Embryonic facial prominence (tissue), 1 donor: Measurements from ENCODE around the gene RBM39.
"Not testable (repeated sequence)": the region's sequence is repeated elsewhere in the genome, so short reads cannot be mapped to it uniquely, and the experiment has no call there.

Experiments used
- DNase-seq: peaks from one replicate; pipeline ENCODE4 v3.0.0-alpha.2; 2016; ENCODE audit errors: extremely low spot score

The RBM39 gene

GRCh38 chr20:35756404-35756803 lies 14.3 kb upstream of the RBM39 start:
- no peak for DNase-seq

DNA sequence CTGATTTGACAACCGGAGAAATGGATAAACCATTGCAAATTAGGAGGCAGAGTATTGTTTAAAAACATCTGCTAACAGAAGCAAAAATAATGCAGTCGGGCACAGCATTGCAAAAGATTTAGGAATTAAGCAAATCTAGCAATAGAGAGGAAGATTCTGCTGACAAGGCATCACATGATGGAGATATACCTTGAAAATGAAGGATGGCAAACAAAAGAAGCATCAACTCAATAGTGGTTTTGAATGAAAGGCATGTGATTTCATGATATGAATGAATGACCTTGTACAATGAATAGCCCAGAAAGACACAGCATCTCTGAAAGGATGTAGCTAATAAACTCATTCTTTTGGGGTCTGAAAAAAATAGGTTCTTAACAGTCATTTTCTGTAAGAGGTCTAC lies 8.6 kb upstream of the RBM39 start:
- no peak for DNase-seq

DNA sequence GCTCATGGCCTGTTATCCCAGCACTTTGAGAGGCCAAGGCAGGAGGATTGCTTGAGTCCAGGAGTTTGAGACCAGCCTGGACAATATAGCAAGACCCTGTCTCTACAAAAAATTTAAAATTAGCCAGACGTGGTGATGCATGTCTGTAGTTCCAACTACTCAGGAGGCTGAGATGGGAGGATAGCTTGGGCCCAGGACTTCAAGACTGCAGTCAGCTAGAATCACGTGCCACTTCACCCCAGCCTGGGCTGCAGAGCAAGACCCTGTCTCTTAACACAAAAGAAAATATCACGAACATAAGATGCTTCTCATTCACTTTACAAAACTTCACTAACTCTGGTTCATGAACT lies 2.4 kb upstream of the RBM39 start:
- DNase-seq: not testable (repeated sequence)

GRCh38 chr20:35743693-35744491 lies 1.8 kb upstream of the RBM39 start:
- no peak for DNase-seq

DNA sequence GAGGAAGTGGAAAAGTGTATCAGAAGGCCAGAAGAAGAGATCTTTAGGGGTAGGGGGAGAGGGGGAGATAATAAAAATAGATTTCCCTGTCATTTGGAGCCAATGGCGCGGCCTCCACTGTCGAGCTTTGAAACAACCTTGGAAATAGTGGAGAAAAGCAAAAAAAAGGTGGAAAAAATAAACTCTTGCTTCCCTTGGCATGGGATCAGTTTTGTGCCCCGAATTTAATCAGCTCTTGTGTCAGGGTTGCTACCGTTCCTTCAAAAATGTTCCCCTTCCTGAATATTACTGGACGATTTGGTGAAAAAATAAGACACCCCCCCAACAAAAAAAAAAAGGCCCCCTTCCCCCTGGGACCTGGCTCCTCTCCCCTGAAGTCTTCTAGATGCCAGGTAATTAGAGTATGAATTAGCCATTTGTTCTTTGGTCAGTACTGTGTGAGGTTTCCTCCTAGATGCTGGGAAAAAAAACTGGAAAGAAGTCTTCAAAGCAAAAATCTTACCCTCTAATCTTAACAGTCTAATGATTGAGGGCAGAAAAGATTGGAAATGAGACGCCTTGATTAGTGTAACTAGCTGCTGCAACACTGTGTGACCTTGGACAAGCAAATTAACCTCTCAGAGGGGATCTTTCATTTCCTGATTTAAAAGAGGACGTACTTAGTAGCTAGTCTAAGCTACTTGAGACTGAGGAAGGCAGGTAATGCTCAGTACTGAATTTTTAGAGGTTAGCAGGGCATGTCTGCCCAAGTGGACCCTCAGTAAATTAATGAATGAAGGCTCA lies 872 bp upstream of the RBM39 start:
- DNase-seq: no peak

- DNase-seq: no peak
Measured at GRCh38 chr20:35739294-35740163, 2.5 kb downstream of the RBM39 start.

DNA sequence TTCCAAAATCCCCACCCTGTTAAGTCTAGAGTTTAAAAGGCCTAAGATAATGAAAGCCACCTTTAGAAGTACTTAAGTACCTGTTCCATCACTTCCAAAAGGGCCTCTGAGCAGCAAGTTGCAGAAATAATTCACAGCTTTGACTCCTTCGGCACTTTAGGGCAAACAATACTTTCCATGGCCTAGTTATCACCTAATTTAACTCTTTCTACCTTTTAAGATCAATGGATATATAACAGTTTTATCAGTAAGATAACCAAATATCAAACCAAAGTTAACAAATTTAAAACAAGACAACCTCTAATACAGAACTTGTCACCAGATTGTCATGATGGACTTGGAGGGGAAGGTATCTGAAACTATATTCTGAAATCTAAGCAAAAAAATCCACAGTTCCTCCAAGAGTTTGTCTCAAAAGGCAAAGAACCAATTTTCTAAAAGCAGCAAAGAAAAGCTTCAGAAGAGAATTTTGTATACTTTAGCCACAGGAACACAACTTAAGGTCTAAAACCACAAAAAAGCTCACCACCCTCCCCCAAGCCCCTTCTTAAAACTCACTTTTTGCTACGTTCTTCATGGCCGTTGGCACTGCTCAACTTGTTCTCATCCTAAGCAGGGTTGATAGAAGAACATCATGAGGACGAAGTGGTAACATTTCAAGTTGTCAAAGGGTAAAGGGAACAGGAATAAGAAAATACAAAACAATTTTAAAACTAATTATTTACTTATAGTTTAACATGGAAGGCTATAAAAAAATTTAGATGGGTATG lies 3.5 kb downstream of the RBM39 start:
- no peak for DNase-seq

- no peak for DNase-seq
Measured at GRCh38 chr20:35737865-35738333, 4.2 kb downstream of the RBM39 start.

DNA sequence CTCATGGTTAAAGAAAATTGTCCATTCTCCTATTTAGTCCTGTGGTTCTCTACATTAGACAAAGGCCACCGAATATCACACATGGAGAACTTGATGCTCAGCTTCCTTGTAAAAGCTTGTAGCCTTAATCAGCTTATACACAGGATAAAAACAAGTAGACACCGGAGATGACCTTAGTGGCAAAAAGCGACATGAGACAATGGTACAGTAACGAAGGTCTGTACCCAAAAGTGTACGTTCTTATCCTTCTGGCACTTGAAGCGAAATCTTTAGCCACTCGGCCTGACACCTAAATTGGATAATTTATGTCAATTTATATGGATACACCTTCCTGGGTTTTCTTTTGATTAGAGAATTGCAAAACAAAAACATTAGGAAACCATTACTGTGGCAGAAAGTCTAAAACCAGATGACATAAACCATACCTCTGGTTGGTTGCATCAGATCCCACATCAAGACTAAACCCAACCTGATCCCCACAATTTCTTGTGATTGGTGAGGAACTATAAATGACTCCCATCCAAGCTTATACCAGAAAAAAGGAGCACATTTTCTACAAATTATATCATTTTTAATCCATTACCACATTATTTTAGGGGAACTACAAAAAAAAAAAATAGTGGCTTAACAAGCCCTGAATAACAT lies 6.1 kb downstream of the RBM39 start:
- DNase-seq: no peak

DNA sequence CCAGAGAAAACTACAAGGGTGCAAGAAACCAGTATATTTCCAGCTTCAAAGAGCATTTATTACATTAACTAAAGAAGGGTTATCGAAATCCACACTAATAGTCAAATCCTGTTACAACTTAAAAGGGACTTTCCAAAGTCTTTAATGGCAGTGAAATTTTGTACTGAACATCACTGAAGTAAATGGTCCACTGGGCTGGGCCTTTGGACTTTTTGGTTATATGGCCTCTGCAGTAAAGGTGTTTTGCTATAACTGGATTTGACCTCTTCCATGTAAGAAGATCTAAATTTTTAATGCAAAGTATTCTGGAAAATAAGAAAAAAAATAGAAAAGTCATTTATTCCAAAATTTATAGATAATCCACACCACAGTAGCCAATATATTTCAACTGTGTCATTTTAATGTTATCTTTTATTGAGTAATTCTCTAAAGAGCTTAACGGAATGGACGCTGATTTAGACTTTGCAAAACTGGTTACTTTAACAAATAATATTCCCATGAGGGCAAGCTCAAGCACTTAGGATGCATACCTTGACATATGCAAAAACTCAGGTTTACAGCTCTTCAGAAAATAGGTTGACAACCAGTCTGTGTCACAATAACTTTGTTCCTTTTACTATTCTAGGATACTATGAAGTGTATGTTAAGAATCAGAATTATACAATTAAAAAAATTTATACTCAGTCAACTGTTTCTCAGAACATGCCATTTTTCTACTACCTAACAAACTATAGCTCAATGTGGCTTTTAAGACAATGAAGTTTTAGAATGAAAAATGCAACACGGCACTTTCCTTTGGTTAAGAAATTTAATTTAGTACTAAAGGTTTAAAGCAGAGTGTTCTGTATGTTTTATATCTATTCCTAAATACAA lies 7.0 kb downstream of the RBM39 start:
- no peak for DNase-seq

DNA sequence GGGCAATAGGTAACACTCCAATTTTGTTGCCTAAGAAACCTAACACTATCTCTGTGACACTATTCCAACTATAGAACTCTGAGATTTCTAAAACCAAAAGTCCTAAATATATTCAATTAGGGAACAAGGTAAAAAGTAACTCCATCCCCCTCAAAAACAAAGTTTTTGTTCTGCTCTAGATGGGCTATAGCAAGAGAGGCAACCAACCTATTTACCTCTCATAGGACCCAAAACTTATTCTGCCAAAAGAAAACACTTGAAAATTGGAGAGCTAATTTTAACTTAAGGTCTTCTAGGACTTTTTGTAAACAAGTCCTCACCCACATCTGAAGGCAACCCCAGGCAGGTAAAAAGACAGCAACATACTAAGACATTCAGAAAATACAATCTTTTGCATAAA lies 7.7 kb downstream of the RBM39 start:
- DNase-seq: no peak

DNA sequence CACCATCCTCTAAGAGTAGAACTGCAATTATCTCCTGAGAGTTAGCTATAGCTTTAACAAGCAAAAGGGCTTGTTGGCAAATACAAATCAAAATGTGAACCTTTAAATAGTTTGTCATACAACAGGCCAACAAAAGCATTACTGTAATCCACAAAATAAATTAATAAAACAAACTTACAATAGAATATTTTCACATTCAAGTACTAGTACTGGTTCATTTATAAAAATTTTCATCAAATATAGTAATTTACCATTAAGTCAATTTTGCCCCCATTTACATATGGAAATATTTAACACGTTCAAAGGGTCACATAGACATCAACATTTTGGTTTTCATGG lies 9.4 kb downstream of the RBM39 start:
- DNase-seq: no peak

DNA sequence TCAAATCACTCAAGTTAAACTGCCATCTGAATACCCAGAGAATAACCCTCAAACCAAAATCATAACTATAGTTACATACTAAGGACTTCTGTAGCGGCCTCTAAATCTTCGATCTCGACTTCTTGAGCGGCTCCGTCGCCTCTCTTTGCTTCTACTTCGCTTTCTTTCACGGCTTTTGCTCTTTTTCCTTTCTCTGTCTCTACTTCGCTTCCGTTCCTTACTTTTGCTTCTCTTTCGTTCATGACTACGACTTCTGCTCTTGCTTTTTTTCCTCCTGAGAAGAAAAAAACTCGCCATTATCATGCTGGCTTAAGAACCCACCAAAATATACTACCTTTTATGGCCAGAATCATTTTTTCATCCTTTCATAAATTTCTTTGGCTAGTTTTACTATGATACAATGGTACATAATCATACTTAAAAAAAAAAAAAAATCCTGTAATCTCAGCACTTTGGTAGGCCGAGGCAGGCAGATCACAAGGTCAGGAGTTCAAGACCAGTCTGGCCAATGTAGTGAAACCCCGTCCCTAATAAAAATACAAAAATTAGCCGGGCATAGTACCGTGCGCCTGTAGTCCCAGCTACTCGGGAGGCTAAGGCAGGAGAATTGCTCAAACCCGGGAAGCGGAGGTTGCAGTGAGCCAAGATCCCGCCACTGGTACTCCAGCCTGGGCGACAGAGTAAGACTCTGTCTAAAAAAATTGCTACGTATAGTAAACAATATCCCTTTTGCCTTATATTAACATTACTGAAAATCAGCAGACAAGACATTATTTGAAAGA lies 10.0 kb downstream of the RBM39 start:
- DNase-seq: no peak

DNA sequence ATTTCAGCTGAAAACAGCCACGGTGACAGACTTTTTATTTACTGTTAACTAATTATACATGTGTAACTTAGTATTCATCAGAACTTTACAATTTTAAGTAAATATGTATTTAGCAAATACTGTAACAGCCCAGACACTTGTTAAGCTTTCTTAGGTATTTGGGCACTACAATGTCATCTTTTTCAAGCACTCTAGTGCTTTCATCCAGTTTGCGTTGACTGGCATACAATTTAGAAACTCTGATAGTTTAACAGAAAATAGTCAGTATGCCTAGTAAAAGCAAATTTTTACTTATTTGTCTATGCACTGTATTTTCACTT lies 10.6 kb downstream of the RBM39 start:
- DNase-seq: no peak

GRCh38 chr20:35730583-35731468 lies 11.2 kb downstream of the RBM39 start:
- no peak for DNase-seq

DNA sequence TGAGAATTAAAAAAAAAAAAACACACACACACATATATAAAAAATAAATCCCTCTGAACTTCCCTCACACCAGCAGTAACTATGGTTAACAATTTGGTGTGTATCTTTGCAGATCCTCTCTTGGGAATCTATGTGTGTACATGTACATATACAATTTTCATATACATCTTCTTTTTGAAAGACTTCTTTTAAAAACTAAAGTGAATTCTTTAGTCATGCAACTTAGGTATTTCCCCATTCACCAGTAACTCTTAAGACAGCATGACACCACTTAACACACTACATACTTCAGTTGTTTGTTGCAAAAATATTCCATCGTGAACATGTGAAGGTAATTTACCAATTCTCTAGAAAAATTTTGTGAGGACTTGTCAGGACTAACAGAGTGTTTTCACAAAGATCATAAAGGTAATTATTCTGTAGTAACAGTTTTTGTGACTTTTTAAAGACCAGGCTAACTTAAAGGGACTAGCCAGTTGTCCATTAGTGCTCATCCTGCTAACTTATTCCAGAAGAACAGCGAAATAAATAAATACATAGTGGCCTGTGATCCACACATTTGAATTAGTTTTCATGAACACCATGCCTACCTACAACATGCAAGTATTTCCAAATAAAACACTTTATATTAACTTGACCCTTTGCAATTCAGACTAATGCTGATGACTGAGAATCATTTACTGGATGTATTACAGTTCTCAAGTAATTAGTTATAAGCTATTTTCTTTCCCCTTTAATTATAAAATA lies 12.1 kb downstream of the RBM39 start:
- DNase-seq: no peak

- no peak for DNase-seq
Measured at GRCh38 chr20:35729283-35729807, 12.7 kb downstream of the RBM39 start.
